Hindlimb muscle (tissue), 1 donor: Measurements from ENCODE around the gene COL27A1. TPM values are rescaled to one million over a fixed set of nuclear protein-coding genes. Genes with fewer than 3 reads are reported as not detected.

Experiments
- DNase-seq: peaks from one replicate; pipeline ENCODE4 v3.0.0-alpha.2; 2013
- polyA plus RNA-seq: library from polyadenylated mRNA; unstranded; fragments of 120-200 nt; gene quantifications from one replicate; pipeline ENCODE4 v1.2.1, GENCODE V29; 2013; ENCODE audit not compliant: insufficient read length

The COL27A1 gene
- polyA plus RNA-seq, 1 donor: 36.9 TPM

DNA sequence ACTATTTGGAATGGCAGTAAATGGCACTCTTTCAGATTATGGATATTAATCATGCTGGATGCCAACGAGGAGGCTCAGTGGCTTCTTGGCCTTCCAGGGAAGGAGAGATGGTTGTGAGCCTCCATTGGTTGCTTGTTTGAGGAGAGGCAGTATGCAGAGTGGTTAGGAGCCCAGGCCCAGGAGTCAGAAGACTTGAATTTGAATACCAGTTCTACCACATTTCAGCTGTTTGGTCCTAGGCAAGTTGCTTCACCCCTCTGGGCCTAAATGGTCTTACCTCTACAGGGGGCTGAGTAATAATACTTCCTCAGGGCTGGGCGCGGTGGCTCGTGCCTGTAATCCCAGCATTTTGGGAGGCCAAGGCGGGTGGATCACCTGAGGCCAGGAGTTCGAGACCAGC lies 52.5 kb downstream of the COL27A1 start:
- no peak for DNase-seq

- DNase-seq: no peak
These were observed 53.8 kb downstream of the COL27A1 start for GRCh38 chr9:114209151-114209550.

- no peak for DNase-seq
These were observed 54.8 kb downstream of the COL27A1 start for GRCh38 chr9:114210136-114210535.

DNA sequence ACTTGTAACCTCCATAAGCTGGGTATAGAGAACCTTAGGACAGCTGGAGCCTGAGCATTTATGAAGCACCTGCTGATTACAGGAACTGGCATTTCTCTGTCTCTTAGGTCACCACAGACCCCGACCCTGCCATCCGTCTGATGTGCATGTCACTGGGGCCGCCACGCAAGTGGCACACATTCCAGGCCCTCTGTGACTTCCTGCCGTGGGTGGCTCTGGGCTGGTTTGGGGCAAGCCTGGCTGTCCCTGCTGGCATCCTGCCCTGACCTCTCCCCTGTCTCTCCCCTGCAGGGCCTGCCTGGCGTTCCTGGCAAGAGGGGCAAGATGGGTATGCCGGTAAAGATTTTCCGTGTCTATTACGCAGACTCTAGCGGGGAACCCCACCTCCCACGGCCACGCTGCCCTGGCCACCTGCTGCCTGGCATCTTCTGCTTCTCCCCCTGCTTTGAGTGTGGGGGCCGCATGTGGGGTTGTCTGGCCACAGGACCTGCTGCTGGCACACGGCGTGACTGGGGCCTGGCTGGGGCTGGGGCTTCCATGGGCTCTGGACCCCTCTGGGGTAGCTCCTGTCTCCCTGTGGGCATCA lies 55.4 kb downstream of the COL27A1 start:
- DNase-seq: no peak

DNA sequence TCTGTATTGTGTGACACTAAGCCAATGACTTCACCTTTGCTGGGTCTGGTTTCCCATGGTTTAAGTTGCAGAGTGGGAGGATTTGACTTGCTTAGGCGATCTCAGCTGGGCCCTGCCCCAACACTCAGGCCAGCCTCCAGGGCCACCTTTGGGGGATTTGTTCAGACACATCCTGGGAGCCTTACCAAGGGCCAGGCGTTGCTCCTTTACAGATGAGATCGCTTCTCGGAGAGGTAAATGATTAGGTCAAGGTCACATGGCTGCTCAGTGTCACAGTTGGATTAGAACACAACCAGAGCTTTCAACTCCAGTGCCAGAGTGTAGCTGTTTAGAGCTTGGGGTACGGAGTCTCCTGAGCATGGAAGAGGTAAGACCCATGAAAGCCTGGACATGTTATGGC lies 57.5 kb downstream of the COL27A1 start:
- DNase-seq: no peak

DNA sequence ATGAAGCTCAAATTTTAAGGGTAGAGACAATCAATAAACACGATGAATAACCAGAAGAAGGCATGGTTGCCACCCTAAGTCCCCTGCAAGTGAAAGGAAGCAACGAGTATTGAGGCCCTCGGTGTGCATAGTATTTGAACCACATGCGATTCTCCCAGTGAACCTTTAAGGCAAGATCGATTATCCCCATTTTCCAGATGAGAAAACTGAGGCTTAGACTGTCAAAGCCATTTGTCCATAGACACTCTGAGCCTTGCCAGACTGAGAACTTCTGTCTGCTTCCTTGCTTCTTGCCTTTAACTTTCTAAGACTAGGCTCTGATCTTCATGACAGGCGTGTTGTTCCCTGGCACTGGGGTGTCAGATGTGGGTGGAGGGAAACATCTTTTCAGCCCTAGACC lies 58.2 kb downstream of the COL27A1 start:
- DNase-seq: no peak

DNA sequence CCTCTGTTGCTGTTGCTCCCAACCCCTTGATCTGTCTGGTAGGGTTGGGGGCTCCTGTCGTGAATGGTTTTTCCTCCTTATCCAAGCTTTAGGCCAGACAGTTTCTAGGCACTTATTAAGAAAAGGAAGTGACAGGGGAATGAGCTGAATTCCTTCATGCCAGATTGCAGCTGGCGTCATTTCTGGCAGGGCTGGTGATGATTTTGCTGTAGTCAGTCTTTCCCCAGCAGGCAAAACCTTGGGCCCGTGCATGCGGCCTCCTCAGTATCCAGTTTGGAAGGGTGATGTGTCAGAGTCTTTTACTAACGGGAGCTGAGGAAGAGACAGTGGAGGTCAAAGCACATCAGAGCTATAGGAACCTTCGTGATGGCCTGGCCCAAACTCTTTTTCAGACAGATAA lies 58.8 kb downstream of the COL27A1 start:
- peak; percentile 67 for DNase-seq

DNA sequence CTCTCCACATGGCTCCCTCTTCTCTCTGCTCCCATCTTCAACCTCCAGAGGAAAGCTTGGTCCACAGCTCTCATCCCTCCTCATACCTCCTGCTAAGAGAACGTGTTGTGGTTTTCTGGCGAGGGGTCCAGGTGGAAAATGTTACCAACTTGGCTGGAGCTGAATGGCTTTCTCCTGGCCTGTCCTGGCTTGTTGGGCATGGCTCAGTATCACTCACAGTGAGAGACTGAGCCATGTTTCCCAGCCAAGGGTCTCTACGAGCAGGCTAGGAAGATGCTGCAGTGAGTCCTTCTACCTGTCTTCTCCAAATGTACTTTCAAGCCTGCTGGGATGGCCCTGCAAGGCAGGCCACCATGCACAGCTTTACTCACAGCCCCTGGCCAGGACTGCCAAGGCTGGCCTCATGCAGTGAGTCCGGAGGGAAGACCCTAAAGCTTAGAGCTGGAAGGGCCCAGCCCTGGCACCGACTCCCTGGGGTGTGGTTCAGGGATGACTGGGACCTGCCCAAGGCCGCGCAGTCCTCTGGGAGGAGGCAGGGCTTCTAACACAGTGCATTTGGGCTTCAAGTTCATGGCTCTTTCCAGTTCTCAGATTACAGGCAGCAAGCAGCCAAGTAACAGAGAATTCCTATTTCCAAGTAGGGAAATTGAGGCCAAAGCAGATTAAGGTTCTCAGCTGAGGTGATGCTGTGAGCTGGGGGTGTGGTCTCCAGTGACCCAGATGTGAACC lies 59.5 kb downstream of the COL27A1 start:
- DNase-seq: no peak

DNA sequence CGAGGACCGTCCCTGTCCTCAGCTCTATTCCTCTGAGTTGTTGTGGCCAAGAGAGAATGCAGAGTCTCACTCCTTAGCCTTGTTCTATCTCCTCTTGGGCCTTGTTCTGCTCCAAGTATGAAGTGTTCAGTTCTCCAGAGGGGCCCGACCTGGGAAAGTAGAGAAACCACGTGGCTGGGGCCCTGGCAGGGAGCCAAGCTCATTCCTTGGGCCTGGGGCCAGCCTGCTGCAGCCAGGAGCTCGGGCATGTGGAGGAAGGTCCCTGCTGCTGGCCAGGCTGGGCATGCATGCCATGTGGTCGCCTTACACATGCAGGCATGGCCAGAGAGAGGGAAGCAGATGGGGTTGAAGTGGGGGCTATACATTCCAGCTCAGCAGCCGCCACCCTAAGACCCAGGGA lies 60.7 kb downstream of the COL27A1 start:
- DNase-seq: no peak

- DNase-seq: no peak
These were observed 61.6 kb downstream of the COL27A1 start for GRCh38 chr9:114216976-114217375.

GRCh38 chr9:114218264-114219120 lies 63.2 kb downstream of the COL27A1 start:
- no peak for DNase-seq

GRCh38 chr9:114220061-114220541 lies 64.8 kb downstream of the COL27A1 start:
- no peak for DNase-seq

DNA sequence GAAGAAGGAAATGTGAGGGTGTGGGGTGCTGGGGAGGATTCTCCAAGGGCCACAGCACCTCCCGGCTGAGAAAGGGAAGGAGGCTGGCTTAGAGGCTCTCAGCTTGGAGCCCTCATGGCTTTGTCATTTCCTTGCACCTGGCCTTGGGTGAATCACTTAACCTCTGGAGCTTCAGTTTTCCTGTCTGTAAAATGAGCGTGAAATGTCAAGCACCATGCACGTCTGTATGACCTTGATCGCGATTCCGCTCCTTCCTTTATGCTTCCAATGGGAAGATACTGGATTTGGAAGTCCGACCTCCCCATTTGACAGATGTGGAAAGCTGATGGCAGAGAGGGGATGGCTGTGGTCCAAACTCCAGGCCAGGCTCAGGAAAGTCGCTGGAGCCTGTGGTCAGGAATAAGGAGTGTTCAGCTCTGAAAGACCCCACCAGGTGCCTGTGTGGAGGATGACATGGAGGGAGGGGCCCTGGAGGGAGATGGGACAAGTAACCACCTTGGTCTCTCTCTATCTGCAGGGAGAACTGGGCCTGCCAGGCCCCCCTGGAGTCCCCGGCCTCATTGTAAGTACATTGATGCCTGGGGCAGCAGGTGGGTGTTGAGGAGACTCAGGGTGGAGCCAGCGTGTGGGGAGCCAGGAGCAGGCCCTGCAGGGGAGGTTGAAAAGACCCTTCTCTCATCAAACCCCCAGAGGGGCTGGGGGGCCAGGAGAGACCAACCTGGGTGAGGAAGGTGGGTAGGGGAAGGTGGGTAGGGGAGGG lies 66.5 kb downstream of the COL27A1 start:
- DNase-seq: no peak

DNA sequence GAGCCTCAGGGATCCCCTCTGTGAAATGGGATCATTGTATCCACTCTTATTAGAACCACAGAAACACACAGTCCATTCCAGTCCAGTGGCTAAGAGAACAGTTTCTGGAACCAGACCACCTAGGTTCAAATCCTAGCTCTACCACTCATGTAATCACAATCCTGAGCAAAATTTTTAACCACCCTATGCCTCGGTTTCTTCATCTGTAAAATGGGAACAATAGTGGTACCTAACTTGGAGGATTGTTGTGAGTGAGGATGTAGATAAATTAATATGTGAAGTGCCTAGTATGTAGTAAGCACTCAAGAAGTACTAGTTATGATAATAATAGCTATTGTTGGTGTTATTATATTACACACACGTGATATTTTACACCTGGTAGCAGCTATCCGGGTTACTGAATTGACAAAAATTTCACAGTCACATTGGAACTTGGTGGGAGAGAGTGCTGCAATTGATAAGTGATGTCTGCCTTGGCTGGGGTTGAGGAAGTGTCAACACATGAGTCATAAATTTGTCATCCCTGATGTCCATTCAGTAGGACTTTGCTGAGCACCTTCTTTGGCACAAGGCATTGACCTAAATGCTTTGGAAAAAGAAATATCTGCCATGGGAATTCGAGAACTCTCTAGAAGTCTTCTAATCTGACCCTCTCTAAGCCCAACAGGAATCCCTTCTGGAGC lies 68.4 kb downstream of the COL27A1 start:
- no peak for DNase-seq

DNA sequence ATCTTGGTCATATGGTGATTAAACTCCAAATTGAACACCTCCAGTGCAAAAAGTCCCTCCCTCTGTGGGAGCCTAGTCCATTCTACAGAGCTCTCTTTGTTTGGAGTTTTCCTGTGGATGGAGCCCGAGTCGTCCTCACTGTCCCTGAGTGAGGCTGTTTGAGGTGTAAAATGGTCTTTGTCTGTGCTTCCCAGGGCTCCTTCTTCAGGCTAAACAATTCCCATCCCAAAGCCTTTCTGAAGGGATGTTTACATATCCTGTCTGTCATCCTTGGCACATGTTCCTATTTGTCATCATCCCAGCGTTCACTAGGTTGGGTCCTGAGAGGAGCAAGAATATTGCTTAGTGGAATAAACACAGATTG lies 68.9 kb downstream of the COL27A1 start:
- peak; percentile 61 for DNase-seq

DNA sequence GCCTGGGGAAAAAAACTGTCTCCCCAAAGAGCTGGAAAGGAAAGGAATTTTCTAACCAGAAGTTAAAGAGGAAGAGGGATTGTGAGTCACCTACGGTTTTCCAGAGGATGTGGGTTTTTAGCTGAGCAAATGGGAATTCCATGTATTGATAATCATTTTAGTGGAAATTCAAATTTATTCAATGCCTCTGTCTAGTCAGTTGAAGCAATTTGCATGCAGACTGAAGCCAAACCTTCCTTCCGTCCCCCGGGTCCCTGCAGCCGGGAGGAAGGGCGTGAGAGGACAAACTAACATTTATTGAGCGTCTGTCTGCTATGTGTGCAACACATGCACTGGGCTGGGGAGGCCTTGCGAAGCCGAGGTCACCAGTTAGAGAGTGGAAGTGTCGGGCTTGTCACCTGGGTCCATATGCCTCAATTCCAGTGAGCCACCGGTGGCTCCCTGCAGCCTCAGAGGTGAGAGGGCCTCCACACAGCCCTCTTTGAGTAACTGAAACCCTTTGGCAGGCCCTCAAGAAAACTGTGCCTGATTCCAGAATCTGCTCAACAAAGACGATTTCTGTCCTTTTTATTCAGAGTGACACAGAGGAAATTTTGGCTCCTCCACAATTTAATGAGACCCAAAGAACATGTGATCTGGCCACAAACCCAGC lies 70.3 kb downstream of the COL27A1 start:
- DNase-seq: peak; percentile 65

GRCh38 chr9:114226246-114227055 lies 71.1 kb downstream of the COL27A1 start:
- DNase-seq: no peak

DNA sequence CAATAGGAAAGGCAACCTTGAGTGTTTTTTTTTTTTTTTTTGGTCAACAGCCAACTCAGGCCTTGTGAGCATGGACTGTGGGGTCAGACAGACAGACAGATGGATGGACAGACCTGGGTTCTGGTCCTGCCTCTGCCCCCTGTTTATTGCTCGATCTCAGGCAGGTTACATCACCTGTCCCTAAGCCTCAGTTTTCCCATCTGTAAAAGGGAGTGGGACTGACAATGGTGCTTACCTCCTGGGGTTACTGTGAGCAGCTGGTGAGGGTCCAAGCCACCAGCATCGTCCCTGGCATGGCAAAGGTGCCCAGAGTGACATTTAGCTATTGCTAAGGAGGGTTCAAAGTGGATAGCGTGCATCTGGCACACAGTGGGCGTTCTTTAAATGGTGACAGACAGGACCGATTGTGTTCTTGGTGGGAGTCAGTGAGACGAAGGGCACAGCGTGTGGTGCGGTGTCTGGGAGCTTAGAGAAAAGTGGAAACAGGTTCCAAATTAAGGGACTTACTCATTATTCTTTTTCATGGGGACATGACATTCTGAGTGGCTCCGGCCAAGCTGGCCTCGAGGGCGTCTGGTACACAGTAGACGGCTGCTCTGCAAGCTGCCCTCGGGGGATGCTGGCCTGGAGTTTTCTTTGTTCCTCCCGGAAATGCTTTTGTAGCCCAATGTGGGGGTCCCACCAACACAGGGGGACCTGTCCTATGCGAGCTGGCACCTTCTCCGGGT lies 72.1 kb downstream of the COL27A1 start:
- no peak for DNase-seq

- no peak for DNase-seq
These were observed 72.9 kb downstream of the COL27A1 start for GRCh38 chr9:114228016-114228808.
